Activated T-cell treated with anti-CD3 and anti-CD28 coated beads, Interleukin-2, amount 50 U/mL, for 72 hours (primary cell): ENCODE measurements around the gene HIVEP3. TPM values are rescaled to one million over a fixed set of nuclear protein-coding genes. Genes with fewer than 3 reads are reported as not detected.

ENCODE experiments used
- ATAC-seq, 2 donors: fragments of 150-1000 bp; cut with Tn5 transposase; replicated peaks in 1 of 2; 2 replicates each; pipeline ENCODE4 v1.10.0; 2021; ENCODE audit warnings: moderate library complexity in 2 of 2, mild to moderate bottlenecking in 1 of 2
- DNase-seq, 2 donors: peaks; one replicate each; pipeline ENCODE4 v3.0.0; 2021 to 2022; ENCODE audit warnings: mixed read lengths in 1 of 2
- H3K27ac Mint-ChIP-seq: one replicate; pipeline ENCODE4 v1.8.0; 2022; ENCODE audit warnings: mild to moderate bottlenecking, moderate library complexity, mixed read lengths
- H3K27me3 Mint-ChIP-seq: one replicate; pipeline ENCODE4 v1.8.0; 2022; ENCODE audit warnings: low read depth, mixed read lengths
- H3K36me3 Mint-ChIP-seq, 2 donors: one replicate each; pipeline ENCODE4 v1.8.0; 2022; ENCODE audit warnings: mixed read lengths in 2 of 2, mild to moderate bottlenecking in 1 of 2; ENCODE audit not compliant: insufficient read depth in 2 of 2
- H3K4me1 Mint-ChIP-seq: one replicate; pipeline ENCODE4 v1.8.0; 2022; ENCODE audit warnings: low read depth, mixed read lengths
- H3K4me3 Mint-ChIP-seq, 2 donors: one replicate each; pipeline ENCODE4 v1.8.0; 2022; ENCODE audit warnings: mild to moderate bottlenecking in 2 of 2, mixed read lengths in 2 of 2, moderate library complexity in 2 of 2
- H3K9me3 Mint-ChIP-seq, 2 donors: one replicate each; pipeline ENCODE4 v1.8.0; 2022; ENCODE audit warnings: mixed read lengths in 2 of 2
- total RNA-seq, 2 donors: library from RNA; stranded (reverse); gene quantifications; one replicate each; pipeline ENCODE4 v1.2.3, GENCODE V29; 2022

The HIVEP3 gene
- total RNA-seq, 2 donors from 2014 or later, result 22.8 to 29.2 TPM

GRCh38 chr1:41670217-41670957 is 248.3 kb downstream of the HIVEP3 start:
- Mint-ChIP-seq H3K27ac (peak overlapping the region; percentile 82), H3K36me3 (no peaks in the 10 kb centered on the region), H3K9me3 (no peaks in the 10 kb centered on the region), H3K4me1 (peaks cover 98% of the 10 kb centered on the region), H3K4me3 (peak overlapping the region; percentile 65 to 81), H3K27me3 (no peaks in the 10 kb centered on the region)
- DNase-seq, result peak in 1 of 2 donors; percentile 42
- ATAC-seq, result peak; percentile 50 to 59

GRCh38 chr1:41668967-41669366 is 249.8 kb downstream of the HIVEP3 start:
- no peak for ATAC-seq
- no peak for DNase-seq
- Mint-ChIP-seq H3K4me3 (no peak overlapping the region), H3K27me3 (no peaks in the 10 kb centered on the region), H3K9me3 (no peaks in the 10 kb centered on the region), H3K36me3 (no peaks in the 10 kb centered on the region), H3K27ac (peak overlapping the region; percentile 62), H3K4me1 (peaks cover 100% of the 10 kb centered on the region)

DNA sequence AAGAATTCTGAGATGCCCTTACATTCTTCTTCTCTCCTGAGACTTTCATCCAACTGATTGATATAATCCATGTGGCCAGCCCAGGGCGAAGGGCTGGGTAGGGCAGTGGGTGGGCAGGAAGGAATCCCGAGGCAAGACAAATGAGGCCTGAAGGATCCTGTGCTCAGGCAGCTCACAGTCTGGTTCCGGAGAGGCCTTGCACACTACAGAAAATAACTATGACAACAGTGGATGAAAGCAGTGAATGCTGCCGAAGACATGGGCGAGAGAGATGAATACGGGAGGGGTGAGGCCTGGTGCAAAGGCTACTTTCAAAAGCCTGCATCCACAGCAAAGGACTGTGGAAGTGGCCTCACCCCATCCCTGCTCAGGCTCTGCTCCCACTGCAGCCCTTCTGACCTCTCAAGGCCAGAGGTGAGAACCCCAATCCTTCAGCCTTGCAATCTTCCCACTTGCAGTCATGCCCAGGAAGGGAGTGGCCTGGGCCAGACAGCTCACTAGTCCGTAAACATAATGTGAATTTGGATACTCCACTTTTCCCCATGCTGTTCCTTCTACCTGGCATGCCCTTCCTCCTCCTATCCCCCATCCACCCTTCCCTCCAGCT is 250.6 kb downstream of the HIVEP3 start:
- H3K4me1 Mint-ChIP-seq, result peaks cover 100% of the 10 kb centered on the region
- DNase-seq, result no peak
- no peaks in the 10 kb centered on the region for H3K27me3 Mint-ChIP-seq
- no peaks in the 10 kb centered on the region for H3K9me3 Mint-ChIP-seq
- no peak overlapping the region for H3K4me3 Mint-ChIP-seq
- ATAC-seq, result no peak
- no peaks in the 10 kb centered on the region for H3K36me3 Mint-ChIP-seq
- H3K27ac Mint-ChIP-seq, result no peak overlapping the region

DNA sequence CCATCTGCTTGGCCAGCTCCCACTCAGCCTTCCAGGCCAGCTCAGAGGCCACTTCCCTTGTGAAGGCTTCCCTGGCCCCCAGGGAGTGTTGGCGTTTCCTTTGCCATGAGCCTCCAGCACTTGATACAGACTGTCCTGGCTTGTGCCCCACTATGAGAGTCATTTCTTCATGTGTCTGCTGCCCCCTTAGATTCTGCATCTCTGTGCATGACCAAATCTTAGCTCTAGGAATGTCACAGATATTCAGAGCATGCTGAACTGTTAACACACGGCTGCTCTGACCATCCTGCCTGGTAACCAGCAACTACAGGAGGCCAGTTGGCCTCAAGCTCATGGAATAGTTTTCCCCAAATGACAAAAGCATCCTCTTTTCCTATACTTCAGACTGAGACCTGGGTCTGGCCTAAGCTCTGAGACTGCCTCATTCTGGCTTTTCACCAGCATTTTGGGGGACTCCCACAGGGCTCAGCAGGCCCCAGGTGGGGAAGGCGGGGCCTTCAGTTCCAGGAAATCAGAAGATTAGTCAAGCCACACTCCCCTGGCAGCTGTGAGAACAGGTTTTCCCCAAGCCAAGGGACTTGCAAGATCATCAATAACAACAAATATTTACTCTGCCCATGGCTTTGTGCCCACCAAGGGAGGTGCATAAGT is 251.6 kb downstream of the HIVEP3 start:
- peak; percentile 75 to 78 for ATAC-seq
- Mint-ChIP-seq H3K36me3 (no peaks in the 10 kb centered on the region), H3K27ac (peak overlapping the region; percentile 86), H3K27me3 (no peaks in the 10 kb centered on the region), H3K4me1 (peaks cover 93% of the 10 kb centered on the region), H3K4me3 (peak overlapping the region; percentile 56 to 62), H3K9me3 (no peaks in the 10 kb centered on the region)
- DNase-seq, result peak; percentile 79 to 83

GRCh38 chr1:41665962-41666917 is 252.5 kb downstream of the HIVEP3 start:
- Mint-ChIP-seq H3K27ac (peak overlapping the region; percentile 86), H3K4me3 (peak overlapping the region; percentile 56 to 62), H3K9me3 (no peaks in the 10 kb centered on the region), H3K27me3 (no peaks in the 10 kb centered on the region), H3K36me3 (no peaks in the 10 kb centered on the region), H3K4me1 (peaks cover 88% of the 10 kb centered on the region)
- ATAC-seq (no peak), DNase-seq (no peak)

DNA sequence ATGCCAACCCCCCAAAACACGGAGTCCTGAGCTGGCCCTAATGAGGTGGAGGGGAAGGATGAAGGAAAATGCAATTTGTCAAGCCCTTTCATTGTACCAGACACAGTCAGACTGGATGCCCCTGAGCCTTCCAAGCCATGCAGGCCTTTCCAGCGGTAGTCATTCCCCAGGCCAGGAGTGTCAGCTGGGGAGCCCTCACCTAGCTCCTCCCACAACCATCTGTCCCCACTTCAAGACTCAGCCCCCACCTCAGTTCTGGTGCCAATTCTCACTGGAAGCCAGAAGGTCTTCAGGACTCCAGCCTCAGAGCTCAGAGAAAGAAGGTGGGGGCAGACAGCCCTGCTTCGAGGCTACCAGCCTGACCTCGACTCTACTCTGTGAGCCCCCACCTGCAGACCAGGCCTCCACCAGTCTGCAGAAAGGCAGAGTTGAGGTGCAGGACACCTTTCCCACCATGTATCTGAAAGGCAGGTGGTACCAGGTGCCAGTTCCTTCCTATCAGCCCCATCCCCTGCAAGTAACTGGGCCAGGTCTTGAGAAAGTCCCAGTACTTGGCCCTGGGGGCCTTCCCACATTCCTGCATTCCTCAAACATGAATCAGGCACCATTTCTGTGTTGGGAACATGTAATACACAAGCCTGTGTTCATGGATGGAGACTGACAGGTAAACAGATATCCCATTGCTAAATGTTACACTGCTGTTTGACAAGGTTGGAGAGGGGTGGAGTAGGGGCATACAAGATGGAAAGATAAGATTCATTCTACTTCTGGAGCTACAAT is 253.7 kb downstream of the HIVEP3 start:
- Mint-ChIP-seq H3K4me1 (peaks cover 88% of the 10 kb centered on the region), H3K4me3 (no peak overlapping the region), H3K27ac (no peak overlapping the region), H3K9me3 (no peaks in the 10 kb centered on the region), H3K27me3 (no peaks in the 10 kb centered on the region), H3K36me3 (no peaks in the 10 kb centered on the region)
- no peak for ATAC-seq
- no peak for DNase-seq

DNA sequence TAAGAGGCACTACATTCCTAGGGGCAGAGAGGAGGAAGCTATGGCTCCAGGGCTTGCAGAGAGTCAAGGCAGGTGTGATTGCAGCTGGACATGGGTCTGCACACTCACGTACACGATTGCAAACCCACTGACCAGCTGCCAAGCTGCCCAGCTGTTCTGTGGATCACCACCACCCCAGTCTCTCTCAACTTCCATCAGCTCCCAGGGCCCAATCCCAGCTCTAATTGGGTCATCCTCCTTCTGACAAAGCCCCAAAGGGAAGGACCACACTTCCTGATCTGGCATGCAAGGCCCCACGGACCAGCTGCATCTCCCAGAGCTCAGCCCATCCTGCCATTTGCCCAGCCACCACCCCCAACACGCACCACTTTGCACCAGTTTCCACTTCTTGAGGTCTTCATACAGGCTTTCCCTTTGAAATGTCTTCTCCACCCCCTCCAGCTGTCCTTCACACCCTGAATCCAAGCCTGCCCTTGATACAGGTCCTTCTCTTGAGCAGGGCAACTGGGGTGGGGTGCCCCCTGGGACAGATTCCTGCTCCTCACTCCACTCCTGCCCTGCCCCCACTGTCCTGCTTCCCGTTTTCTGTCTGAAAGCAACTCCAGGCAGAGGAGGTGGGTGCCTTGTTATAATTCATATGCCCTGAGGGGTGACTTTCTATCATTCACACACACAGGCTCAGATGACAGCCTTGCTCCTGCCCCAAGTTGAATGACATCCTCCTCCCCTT is 254.9 kb downstream of the HIVEP3 start:
- DNase-seq (no peak), ATAC-seq (no peak)
- Mint-ChIP-seq H3K4me1 (peaks cover 88% of the 10 kb centered on the region), H3K36me3 (peaks cover 1 to 3% of the 10 kb centered on the region in 2 donors), H3K9me3 (no peaks in the 10 kb centered on the region), H3K27me3 (no peaks in the 10 kb centered on the region), H3K27ac (no peak overlapping the region), H3K4me3 (peak overlapping the region; percentile 0 to 18)

DNA sequence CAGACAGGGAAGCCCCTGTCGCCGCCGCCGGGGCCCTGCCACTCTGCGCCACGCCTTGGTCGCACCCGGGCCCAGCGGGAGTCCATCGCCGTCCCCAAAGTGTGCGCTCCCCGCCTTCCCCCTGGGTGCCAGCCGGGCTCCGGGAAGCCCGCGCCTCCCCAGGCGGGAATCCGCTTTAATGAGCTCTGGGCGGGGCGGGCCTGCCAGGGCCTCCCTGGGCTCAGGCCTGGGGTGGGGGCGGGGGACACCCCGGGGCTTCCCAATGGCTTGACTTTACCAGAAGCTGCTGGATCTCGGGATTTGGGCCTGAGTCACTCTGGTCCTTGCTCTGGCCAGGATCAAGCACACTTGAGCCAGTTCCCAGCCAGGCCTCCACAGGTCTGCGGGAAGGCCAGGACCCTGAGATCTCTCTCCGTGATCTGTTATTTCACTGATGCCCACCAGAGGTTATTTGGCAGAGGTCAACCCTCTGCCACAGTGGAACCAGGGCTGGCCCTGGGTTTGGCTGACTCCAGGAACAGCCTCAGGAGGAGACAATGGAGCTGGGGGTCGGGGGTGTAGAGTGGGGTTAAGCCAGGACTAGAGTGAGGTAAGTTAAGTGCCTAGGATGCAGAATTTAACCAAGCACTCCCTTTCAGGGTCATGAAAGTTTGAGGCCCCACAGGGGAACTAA is 255.8 kb downstream of the HIVEP3 start:
- Mint-ChIP-seq H3K27ac (no peak overlapping the region), H3K27me3 (no peaks in the 10 kb centered on the region), H3K36me3 (peaks cover 3 to 4% of the 10 kb centered on the region in 2 donors), H3K4me1 (peaks cover 88% of the 10 kb centered on the region), H3K9me3 (no peaks in the 10 kb centered on the region), H3K4me3 (peak overlapping the region; percentile 35 to 64)
- ATAC-seq, result no peak
- DNase-seq, result no peak

DNA sequence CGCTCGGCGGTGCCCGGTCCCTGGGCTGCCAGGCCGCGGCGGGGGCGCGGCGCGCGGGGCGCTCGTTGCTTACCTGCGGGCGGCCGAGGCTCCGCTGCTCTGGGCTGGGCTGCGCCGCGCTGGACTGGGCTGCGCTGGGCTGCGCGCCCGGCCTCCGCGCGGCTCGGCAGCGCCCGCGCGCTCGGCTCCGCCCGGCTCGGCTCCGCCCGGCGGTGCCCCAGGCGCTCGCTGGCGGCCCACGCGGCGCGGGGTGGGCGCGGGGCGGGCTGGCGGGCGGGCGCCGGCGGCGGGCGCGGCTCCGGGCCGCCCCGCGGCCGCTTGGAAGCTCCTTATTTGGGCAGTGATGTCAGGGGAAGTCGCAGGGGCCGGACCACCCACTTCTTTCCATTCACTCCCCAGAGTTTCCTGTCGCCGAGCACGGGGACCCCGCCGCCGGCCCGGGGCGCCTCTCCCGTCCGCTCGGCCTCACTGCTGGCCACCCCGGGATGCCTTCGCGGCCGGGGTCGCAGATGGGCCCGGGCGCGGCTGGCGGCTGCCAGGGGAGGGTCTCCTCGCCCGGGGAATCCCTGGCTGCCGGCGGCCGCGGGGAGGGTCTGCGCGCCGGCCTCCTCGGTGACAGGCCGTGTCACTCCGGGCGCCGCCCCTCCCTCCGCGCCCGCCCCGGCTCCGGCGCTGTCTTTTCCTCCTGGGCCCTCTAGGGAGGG is 256.5 kb downstream of the HIVEP3 start:
- peak; percentile 80 to 84 for DNase-seq
- no peak overlapping the region for H3K27ac Mint-ChIP-seq
- H3K27me3 Mint-ChIP-seq, result no peaks in the 10 kb centered on the region

DNA sequence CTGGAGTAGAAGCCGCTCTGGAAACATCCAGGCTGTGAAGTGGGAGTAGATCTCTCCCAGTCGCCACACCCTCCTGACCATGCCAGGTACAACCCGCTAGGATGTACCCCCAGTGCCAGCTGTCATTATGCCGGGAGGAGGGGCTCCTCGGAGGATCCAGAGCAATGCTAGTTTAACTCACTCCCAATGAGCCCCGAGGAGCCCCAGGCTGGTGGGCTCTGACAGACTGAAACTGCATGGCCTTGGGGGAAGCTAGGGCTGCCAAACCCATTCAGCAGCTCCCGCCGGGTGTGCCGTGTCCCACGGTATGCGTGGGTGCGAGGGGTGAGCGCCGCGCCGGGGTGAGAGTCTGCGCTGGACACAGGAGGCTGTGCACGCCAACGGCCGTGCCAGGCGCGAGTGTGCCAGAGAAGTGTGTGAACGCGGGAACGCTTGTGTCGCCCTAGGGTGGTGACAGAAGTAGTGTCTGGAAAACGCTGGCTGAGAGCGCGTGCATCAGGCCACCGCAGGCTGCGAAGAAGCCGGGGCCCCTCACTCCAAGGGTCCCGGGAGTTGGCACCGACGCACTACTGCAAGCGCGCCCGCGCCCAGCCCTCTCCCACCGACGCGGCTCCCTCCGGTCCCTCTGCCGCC is 257.2 kb downstream of the HIVEP3 start:
- no peaks in the 10 kb centered on the region for H3K27me3 Mint-ChIP-seq
- no peaks in the 10 kb centered on the region for H3K9me3 Mint-ChIP-seq
- peak overlapping the region; percentile 66 for H3K27ac Mint-ChIP-seq
- DNase-seq, result peak in 1 of 2 donors; percentile 51
- H3K36me3 Mint-ChIP-seq, result peaks cover 3 to 4% of the 10 kb centered on the region in 2 donors
- peak; percentile 10 to 37 for ATAC-seq
- peak overlapping the region; percentile 56 to 97 for H3K4me3 Mint-ChIP-seq
- H3K4me1 Mint-ChIP-seq, result peaks cover 88% of the 10 kb centered on the region

More for the DNA sequence above, 256.5 kb downstream of the HIVEP3 start:
- Mint-ChIP-seq H3K36me3 (peaks cover 3 to 4% of the 10 kb centered on the region in 2 donors), H3K4me3 (peak overlapping the region; percentile 49 to 62), H3K4me1 (peaks cover 88% of the 10 kb centered on the region), H3K9me3 (no peaks in the 10 kb centered on the region)
- ATAC-seq, result peak; percentile 83 to 85
